Endothelial cell of umbilical vein (primary cell): ENCODE data around the gene APBA2. TPM values are rescaled to one million over a fixed set of nuclear protein-coding genes. Genes with fewer than 3 reads are reported as not detected.

Source experiments
- BruUV-seq: library from RNA; stranded (reverse); fragments of 400-500 nt; replicated peaks from 2 replicates; lab custom pipeline; 2021; lab: Mats Ljungman, UMichigan
- CTCF ChIA-PET: fragments of 300-600, 350-600 bp; sonication (Branson Sonifier 250); formaldehyde crosslinking; loops from one replicate; lab custom pipeline; 2021; ENCODE audit warnings: antibody characterized with exemption, inconsistent platforms; lab: Charles Lee
- POLR2A ChIA-PET: fragments of 300-600, 350-600 bp; sonication (Branson Sonifier 250); formaldehyde crosslinking; loops from one replicate; lab custom pipeline; 2021; ENCODE audit warnings: antibody characterized with exemption, inconsistent platforms; lab: Charles Lee
- DNase-seq: peaks from one replicate; pipeline ENCODE4 v3.0.0-alpha.2; 2011; ENCODE audit warnings: low read depth, low spot score
- FAIRE-seq: peaks from 2 replicates; lab custom pipeline; 2011; peaks lifted over from hg19 to GRCh38; lab: Jason Lieb, UNC
- H2AFZ ChIP-seq: 2 replicates; pipeline ENCODE4 v1.6.0; 2012; ENCODE audit warnings: low read depth, low read length, control low read depth, inconsistent platforms
- H3K27ac ChIP-seq: 2 replicates; pipeline ENCODE4 v1.5.1; 2011; ENCODE audit warnings: low read depth, mild to moderate bottlenecking, control low read depth, low read length, moderate library complexity; ENCODE audit not compliant: insufficient read depth
- H3K27me3 ChIP-seq, 2 experiments: 2 replicates each; pipeline versions ENCODE4 v1.6.0 to v1.6.1; 2011; ENCODE audit warnings: low read length in 2 of 2, mixed read lengths in 1 of 2; ENCODE audit not compliant: control insufficient read depth in 2 of 2, insufficient read depth in 2 of 2
- H3K36me3 ChIP-seq, 2 experiments: 2 replicates in 1 of 2; 3 replicates in 1 of 2; pipeline ENCODE4 v1.5.1; 2011; ENCODE audit warnings: low read length in 2 of 2, mild to moderate bottlenecking in 1 of 2, moderate library complexity in 1 of 2; ENCODE audit not compliant: control insufficient read depth in 2 of 2, insufficient read depth in 2 of 2; ENCODE audit errors: extremely low read depth in 1 of 2
- H3K4me1 ChIP-seq: 3 replicates; pipeline ENCODE4 v1.5.1; 2011; ENCODE audit warnings: mild to moderate bottlenecking, low read length; ENCODE audit not compliant: control insufficient read depth, insufficient read depth; ENCODE audit errors: extremely low read depth
- H3K4me2 ChIP-seq: 2 replicates; pipeline ENCODE4 v1.6.1; 2011; ENCODE audit warnings: low read length, control low read depth, mixed read lengths; ENCODE audit not compliant: insufficient read depth
- H3K4me3 ChIP-seq, 3 experiments: fragments of 200-600 bp in 1 of 3; sonication (generic), shearing (Covaris generic) in 1 of 3; replicated peaks in 1 of 3; 2 replicates each; pipeline ENCODE4 v1.5.1; 2011 to 2016; ENCODE audit warnings: control low read depth in 3 of 3, low read length in 3 of 3, mild to moderate bottlenecking in 2 of 3, inconsistent platforms in 1 of 3, low read depth in 1 of 3, moderate library complexity in 1 of 3; ENCODE audit not compliant: insufficient read depth in 1 of 3
- H3K79me2 ChIP-seq: 2 replicates; pipeline ENCODE4 v1.6.0; 2012; ENCODE audit warnings: low read length, inconsistent platforms; ENCODE audit not compliant: control insufficient read depth, insufficient read depth
- H3K9ac ChIP-seq: replicated peaks from 2 replicates; pipeline ENCODE3; 2011; ENCODE audit warnings: low read length, control low read depth; ENCODE audit not compliant: insufficient read depth; ENCODE audit errors: extremely low read depth
- H3K9me1 ChIP-seq: replicated peaks from 3 replicates; pipeline ENCODE4 v1.6.0; 2011; ENCODE audit warnings: mild to moderate bottlenecking, low read length; ENCODE audit not compliant: control insufficient read depth, insufficient read depth; ENCODE audit errors: extremely low read depth
- H3K9me3 ChIP-seq: replicated peaks from 2 replicates; pipeline ENCODE4 v1.5.1; 2012; ENCODE audit warnings: low read length, inconsistent platforms; ENCODE audit not compliant: control insufficient read depth, insufficient read depth
- H4K20me1 ChIP-seq: replicated peaks from 2 replicates; pipeline ENCODE3; 2011; ENCODE audit warnings: mild to moderate bottlenecking, low read length; ENCODE audit not compliant: control insufficient read depth, insufficient read depth; ENCODE audit errors: extremely low read depth
- EZH2 ChIP-seq: IDR thresholded peaks from 2 replicates; pipeline ENCODE4 v1.6.1; 2012; ENCODE audit warnings: borderline replicate concordance, low read depth, mild to moderate bottlenecking, moderate library complexity, low read length, inconsistent platforms; ENCODE audit not compliant: severe bottlenecking
- FOS ChIP-seq: IDR thresholded peaks from 2 replicates; pipeline ENCODE4 v1.6.1; 2011; ENCODE audit warnings: mild to moderate bottlenecking, low read length, moderate library complexity, borderline replicate concordance; ENCODE audit not compliant: insufficient read depth
- GATA2 ChIP-seq: IDR thresholded peaks from 2 replicates; pipeline ENCODE4 v1.7.0; 2011; ENCODE audit warnings: low read depth, mild to moderate bottlenecking, moderate library complexity, mixed read lengths, low read length; ENCODE audit not compliant: insufficient read length, insufficient read depth
- JUN ChIP-seq: IDR thresholded peaks from 2 replicates; pipeline ENCODE4 v1.6.1; 2011; ENCODE audit warnings: borderline replicate concordance, low read depth; ENCODE audit not compliant: insufficient read length, insufficient read depth
- MAX ChIP-seq: IDR thresholded peaks from 2 replicates; pipeline ENCODE4 v1.6.1; 2011; ENCODE audit not compliant: insufficient read depth, insufficient read length
- MYC ChIP-seq: IDR thresholded peaks from one replicate; pipeline ENCODE4 v1.6.1; 2011; ENCODE audit warnings: mild to moderate bottlenecking, low read depth, low read length
- POLR2A ChIP-seq: IDR thresholded peaks from 2 replicates; pipeline ENCODE4 v1.6.1; 2012; ENCODE audit warnings: low read depth, mild to moderate bottlenecking, control low read depth, low read length
- POLR2AphosphoS5 ChIP-seq: IDR thresholded peaks from 2 replicates; pipeline ENCODE4 v1.6.1; 2012; ENCODE audit warnings: low read depth, mild to moderate bottlenecking, control low read depth, low read length, moderate library complexity; ENCODE audit not compliant: insufficient read depth
- dilution Hi-C: fragments of 300-500 bp; cut with MboI; formaldehyde crosslinking; loops from one replicate; pipeline ENCODE4 v1.15.0; 2019; ENCODE audit warnings: low sequenced_read_pairs; ENCODE audit not compliant: extremely low pct_ligation_motif_present
- intact Hi-C: fragments of 100-400 bp; cut with micrococcal nuclease; formaldehyde crosslinking; loops from one replicate; pipeline ENCODE4 v1.10.0; 2022
- polyA plus RNA-seq, 4 experiments: library from polyadenylated mRNA; depleted of rRNA in 3 of 4; stranded (reverse) in 3 of 4; unstranded in 1 of 4; fragments of >200 nt; gene quantifications; 2 replicates each; pipeline versions ENCODE4 v1.2.1 to v1.2.3, GENCODE V29; 2011 to 2012; ENCODE audit warnings: missing spikeins in 1 of 4
- total RNA-seq: library from RNA; stranded (reverse); gene quantifications from 2 replicates; pipeline ENCODE4 v1.2.3, GENCODE V29; 2021
- TF ChIP-seq, protein P1 (sequence below), 2 donors: IDR thresholded peaks; 1 replicate in 1 of 2; 2 replicates in 1 of 2; pipeline ENCODE4 v1.5.1; 2011; ENCODE audit warnings: low read length in 2 of 2, mild to moderate bottlenecking in 2 of 2, moderate library complexity in 2 of 2, control low read depth in 1 of 2, inconsistent platforms in 1 of 2, low read depth in 1 of 2; ENCODE audit not compliant: insufficient read depth in 1 of 2; ENCODE audit errors: extremely low read depth in 1 of 2

APBA2 gene
- total and polyA plus RNA-seq, 2 donors (not counting 3 experiments of a cell fraction or from before 2014, with no cell fraction given): 5.7 to 11.1 TPM

DNA sequence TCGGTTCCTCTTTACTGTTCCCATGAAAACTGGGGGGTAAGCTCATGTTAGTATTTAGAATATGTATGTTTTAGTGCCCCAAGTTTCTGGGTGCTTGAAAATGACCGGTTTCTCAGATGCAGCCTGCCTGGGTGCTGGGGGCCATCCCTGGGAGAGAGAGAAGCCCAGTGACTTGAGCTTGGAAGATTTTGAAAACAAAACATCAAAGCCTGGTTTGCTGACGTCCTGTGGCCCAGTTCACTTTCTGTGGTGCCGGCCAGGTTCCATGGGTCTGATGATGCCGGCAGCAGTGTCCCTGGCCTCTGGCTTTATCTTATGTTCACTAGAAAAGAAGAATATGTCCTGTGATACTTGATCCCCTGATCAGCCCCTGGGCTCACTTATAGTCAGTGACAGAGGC is 17.1 kb downstream of the APBA2 start:
- H3K4me2 ChIP-seq: no peak overlapping the region
- H3K27ac ChIP-seq: no peak overlapping the region
- H3K9me1 ChIP-seq: no peaks in the 10 kb centered on the region
- no peaks in the 10 kb centered on the region for H3K4me1 ChIP-seq
- no peak overlapping the region for H3K4me3 ChIP-seq
- intact Hi-C loops: loop anchor here (5.0 kb wide), 1 partner anchor 34 kb away; no protein-coding TSS in a partner anchor
- H3K27me3 ChIP-seq: no peaks in the 10 kb centered on the region
- DNase-seq (no peak), FAIRE-seq (no peak)
- no peaks in the 10 kb centered on the region for H3K79me2 ChIP-seq
- POLR2A ChIA-PET: no interaction called here
- no TSS peak for BruUV-seq
- dilution Hi-C loops: no loop called here
- no peaks in the 10 kb centered on the region for H3K9me3 ChIP-seq
- TF ChIP-seq, protein P1, sequence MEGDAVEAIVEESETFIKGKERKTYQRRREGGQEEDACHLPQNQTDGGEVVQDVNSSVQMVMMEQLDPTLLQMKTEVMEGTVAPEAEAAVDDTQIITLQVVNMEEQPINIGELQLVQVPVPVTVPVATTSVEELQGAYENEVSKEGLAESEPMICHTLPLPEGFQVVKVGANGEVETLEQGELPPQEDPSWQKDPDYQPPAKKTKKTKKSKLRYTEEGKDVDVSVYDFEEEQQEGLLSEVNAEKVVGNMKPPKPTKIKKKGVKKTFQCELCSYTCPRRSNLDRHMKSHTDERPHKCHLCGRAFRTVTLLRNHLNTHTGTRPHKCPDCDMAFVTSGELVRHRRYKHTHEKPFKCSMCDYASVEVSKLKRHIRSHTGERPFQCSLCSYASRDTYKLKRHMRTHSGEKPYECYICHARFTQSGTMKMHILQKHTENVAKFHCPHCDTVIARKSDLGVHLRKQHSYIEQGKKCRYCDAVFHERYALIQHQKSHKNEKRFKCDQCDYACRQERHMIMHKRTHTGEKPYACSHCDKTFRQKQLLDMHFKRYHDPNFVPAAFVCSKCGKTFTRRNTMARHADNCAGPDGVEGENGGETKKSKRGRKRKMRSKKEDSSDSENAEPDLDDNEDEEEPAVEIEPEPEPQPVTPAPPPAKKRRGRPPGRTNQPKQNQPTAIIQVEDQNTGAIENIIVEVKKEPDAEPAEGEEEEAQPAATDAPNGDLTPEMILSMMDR (IDR thresholded peaks at IDR 0.05; ENCODE audit: extremely low read depth in 1 of 2, insufficient read depth in 1 of 2, low read depth in 1 of 2, low read length in 2 of 2): no peak
- TF ChIP-seq POLR2AphosphoS5: no peak
- TF ChIP-seq MYC: no peak
- no peak for TF ChIP-seq EZH2
- TF ChIP-seq GATA2: no peak
- TF ChIP-seq JUN: no peak
- TF ChIP-seq MAX: no peak
- TF ChIP-seq FOS: no peak
- no peak for TF ChIP-seq POLR2A
- no peaks in the 10 kb centered on the region for H4K20me1 ChIP-seq
- H2AFZ ChIP-seq: no peak overlapping the region
- CTCF ChIA-PET: interaction anchor here (0.6 to 1.4 kb wide), 2 partner anchors 9 to 201 kb away, joined by 3 to 5 read pairs; no protein-coding TSS in a partner anchor
- H3K36me3 ChIP-seq: no peaks in the 10 kb centered on the region
- no peak overlapping the region for H3K9ac ChIP-seq
